Skeletal muscle satellite cell (primary cell): ENCODE measurements around the gene DNM2.
"Not testable (repeated sequence)": the region's sequence is repeated elsewhere in the genome, so short reads cannot be mapped to it uniquely, and the experiment has no call there.

Source experiments
- H3K27me3 ChIP-seq: 2 replicates; pipeline ENCODE4 v1.7.0; 2013; ENCODE audit warnings: low read length; ENCODE audit not compliant: control insufficient read depth, insufficient read depth
- H3K36me3 ChIP-seq: 2 replicates; pipeline ENCODE4 v1.7.0; 2013; ENCODE audit warnings: mild to moderate bottlenecking, control low read depth, low read length; ENCODE audit not compliant: insufficient read depth
- H3K4me1 ChIP-seq: 2 replicates; pipeline ENCODE4 v1.7.0; 2013; ENCODE audit warnings: low read length; ENCODE audit not compliant: control insufficient read depth, insufficient read depth
- H3K4me2 ChIP-seq: 2 replicates; pipeline ENCODE4 v1.7.0; 2013; ENCODE audit warnings: mild to moderate bottlenecking, low read length
- H3K4me3 ChIP-seq: 2 replicates; pipeline ENCODE4 v1.7.0; 2013; ENCODE audit warnings: low read length
- H3K9ac ChIP-seq: 2 replicates; pipeline ENCODE4 v1.7.0; 2013; ENCODE audit warnings: mild to moderate bottlenecking, low read depth, low read length, moderate library complexity
- H3K9me3 ChIP-seq: replicated peaks from 2 replicates; pipeline ENCODE4 v1.7.0; 2013; ENCODE audit warnings: mild to moderate bottlenecking, control low read depth, low read length

Gene DNM2

DNA sequence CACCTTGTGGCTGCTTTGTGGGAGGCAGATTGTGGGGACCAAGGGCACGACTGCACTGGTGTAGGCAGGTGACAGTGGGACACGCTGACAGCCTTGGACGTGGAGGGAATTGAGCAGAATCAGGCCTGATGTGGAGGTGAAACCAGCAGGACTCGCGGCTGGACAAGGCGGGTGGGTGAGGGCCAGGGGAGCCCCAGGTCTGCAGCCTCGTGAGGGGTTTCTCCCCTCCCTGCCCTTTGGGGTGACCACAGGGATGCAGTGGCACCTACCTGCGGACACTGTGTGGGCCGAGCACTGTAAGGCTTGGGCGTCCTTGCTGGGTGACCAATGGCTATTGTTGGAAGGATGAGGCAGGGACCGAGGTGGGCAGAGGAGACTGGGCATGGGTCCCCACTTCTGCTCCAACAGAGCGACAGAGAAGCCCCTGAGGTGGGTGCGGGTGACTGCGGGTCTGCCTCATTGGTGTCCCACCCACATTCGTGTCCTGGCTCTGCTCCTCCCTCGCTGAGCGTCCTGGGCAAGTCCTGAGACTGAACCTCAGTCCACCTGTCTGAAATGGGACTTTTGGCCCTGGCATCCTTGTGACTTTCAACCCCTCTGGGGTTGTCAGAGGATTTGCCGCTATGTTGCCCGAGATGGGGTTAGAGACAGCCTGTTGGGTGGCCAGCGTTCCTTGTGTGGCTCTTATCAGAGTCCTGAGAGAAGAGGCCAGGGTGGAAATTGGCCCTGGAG is 30.5 kb downstream of the DNM2 start:
- Histone ChIP-seq H3K27me3 (no peaks in the 10 kb centered on the region), H3K4me1 (peaks cover 23% of the 10 kb centered on the region), H3K4me2 (no peak overlapping the region), H3K9ac (no peak overlapping the region), H3K4me3 (no peak overlapping the region), H3K9me3 (no peaks in the 10 kb centered on the region), H3K36me3 (no peaks in the 10 kb centered on the region)

DNA sequence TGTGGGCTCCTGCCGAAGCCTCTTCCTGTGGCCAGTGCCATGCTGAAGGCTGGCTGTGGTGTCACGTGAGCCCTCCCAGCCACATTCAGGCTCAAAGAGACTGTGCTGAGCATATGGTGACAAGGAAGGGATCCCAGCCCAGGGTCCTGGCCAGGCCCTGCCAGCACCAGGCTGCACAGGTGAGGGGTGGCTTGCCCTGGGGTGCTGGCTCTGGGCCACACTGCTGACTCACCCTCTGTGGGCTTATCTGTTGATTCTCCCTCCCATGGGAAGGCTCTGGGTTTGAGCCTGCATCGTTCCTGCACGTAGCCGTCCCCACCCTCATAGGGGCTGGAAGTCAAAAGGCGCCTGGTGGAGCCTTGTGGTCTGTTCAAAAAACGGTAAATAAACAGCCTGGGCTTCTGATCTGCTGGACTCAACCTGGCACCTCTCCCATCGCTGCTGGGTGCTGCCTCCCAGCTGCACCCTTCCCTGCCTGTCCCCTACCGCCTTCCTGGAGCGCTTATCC is 31.1 kb downstream of the DNM2 start:
- peak overlapping the region; percentile 6 for H3K4me2 ChIP-seq
- H3K4me3 ChIP-seq = no peak overlapping the region
- H3K4me1 ChIP-seq = peaks cover 23% of the 10 kb centered on the region
- H3K9ac ChIP-seq = no peak overlapping the region
- no peaks in the 10 kb centered on the region for H3K27me3 ChIP-seq
- H3K9me3 ChIP-seq = no peaks in the 10 kb centered on the region
- no peaks in the 10 kb centered on the region for H3K36me3 ChIP-seq

DNA sequence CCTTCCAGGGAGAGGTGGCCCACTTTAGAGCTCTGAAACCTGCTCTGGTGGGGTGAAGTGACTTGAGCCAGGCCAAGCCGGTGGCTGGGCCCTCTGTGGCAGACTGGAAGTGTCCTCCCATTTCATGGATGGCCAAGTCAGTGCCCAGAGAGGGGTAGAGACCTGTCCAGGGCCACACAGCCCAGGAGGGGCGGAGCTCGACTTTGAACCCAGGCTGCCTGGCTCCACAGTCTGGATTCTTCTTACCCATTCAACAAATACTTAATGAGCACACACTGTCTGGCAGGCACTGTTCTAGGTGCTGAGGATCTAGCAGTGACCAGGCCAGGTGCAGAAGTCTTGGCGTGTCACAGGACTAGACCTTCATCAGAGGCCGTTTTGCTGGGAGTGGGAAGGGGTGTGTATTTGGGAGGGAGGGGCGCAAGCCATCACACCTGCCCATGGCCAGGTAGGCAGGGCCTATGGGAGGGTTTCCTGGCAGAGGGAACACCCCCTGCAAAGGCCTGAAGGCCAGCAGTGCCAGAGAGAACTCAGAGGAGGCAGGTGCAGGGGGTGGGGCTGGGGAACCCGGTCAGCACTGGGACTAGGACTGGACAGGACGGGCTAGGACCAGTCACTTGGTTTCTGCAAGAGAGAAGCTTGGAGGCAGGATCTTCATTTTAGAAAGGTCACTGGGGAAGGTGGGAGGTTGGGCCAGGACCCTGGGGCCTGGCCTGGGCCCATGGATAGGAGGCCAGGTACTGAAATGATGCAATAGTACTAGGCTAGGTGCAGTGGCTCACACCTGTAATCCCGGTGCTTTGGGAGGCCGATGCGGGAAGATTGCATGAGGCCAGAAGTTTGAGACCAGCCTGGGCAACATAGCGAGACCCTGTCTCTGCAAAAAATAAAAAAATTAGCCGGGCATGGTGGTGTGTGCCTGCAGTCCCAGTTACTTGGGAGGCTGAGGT is 31.8 kb downstream of the DNM2 start:
- H3K36me3 ChIP-seq = no peaks in the 10 kb centered on the region
- no peaks in the 10 kb centered on the region for H3K27me3 ChIP-seq
- peaks cover 16% of the 10 kb centered on the region for H3K4me1 ChIP-seq
- H3K9ac ChIP-seq = no peak overlapping the region
- H3K4me2 ChIP-seq = no peak overlapping the region
- H3K9me3 ChIP-seq = no peaks in the 10 kb centered on the region
- H3K4me3 ChIP-seq = no peak overlapping the region

DNA sequence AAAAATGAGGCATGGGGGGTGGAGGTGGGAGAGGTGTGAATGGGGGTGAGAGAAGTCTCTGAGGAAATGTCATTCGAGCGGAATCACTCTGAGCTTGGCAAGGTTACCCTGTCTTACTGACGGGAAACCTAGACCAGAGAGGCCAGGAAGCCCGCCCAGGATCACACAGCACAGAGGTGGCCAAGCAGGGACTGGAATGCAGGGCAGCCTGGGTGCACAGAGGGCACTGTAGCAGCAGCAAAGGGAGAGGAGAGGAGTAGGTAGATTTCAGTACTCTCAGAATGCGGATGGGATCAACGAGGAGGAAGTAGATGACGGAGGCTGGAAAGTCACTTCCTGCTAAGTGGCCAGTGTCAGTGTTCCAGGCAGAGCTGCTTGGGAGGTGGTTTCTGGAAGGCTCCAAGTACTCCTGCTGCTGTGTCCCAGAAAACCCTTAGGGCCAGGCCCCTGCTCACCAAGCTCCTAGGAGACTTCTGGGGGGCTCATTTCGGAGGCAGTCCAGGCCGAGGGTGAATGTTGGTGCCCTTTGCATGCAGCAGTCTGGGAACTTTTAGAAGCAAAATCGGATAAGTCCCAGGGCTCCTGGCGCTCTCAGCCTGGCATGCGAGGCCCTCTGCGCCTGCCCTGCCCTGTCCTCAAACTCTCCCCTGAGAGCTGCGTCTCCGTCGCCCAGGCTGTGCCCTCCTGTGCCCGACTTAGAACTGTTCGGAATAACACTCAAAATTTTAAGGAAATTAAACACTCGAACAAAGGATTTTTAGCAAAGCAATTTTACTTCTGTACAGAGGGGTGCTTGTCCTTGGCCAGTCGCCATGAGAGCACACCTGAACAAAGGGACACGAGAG is 33.5 kb downstream of the DNM2 start:
- no peak overlapping the region for H3K9ac ChIP-seq
- no peaks in the 10 kb centered on the region for H3K27me3 ChIP-seq
- H3K4me3 ChIP-seq = no peak overlapping the region
- H3K4me1 ChIP-seq = peaks cover 16% of the 10 kb centered on the region
- H3K4me2 ChIP-seq = no peak overlapping the region
- H3K36me3 ChIP-seq = no peaks in the 10 kb centered on the region
- H3K9me3 ChIP-seq = no peaks in the 10 kb centered on the region

DNA sequence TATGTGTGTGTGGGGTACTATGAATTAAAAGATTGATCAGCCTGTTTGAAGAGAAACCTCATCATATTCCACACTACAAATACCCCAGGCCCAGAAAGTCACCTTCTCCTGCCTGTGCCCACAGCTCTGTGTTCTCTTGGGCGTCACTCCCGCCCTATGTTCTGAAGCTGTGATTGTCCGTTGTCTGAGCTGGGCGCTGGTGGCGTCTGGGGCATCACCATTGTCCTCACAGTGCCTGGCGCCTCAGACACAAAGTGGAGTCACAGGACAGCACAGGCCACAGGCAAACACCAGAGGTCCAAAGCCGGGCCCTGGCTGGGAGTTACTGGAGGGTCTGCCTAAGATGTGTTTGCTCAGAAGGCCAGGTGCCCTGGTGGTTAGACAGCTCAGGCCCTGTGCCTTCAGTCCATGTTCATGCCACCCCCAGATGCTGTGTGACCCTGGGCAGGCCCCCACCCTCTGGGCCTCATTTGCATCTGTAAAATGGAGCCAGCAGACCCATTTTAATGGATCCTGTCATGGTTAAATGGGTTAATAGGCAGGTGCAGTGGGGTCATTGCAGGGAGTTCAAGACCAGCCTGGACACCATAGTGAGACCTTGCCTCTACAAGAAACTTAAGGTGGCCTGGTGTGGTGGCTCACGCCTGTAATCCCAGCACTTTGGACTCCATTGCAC is 34.5 kb downstream of the DNM2 start:
- Histone ChIP-seq H3K27me3 (no peaks in the 10 kb centered on the region), H3K36me3 (no peaks in the 10 kb centered on the region), H3K4me2 (no peak overlapping the region), H3K4me1 (peaks cover 16% of the 10 kb centered on the region), H3K9ac (no peak overlapping the region), H3K4me3 (no peak overlapping the region), H3K9me3 (no peaks in the 10 kb centered on the region)

DNA sequence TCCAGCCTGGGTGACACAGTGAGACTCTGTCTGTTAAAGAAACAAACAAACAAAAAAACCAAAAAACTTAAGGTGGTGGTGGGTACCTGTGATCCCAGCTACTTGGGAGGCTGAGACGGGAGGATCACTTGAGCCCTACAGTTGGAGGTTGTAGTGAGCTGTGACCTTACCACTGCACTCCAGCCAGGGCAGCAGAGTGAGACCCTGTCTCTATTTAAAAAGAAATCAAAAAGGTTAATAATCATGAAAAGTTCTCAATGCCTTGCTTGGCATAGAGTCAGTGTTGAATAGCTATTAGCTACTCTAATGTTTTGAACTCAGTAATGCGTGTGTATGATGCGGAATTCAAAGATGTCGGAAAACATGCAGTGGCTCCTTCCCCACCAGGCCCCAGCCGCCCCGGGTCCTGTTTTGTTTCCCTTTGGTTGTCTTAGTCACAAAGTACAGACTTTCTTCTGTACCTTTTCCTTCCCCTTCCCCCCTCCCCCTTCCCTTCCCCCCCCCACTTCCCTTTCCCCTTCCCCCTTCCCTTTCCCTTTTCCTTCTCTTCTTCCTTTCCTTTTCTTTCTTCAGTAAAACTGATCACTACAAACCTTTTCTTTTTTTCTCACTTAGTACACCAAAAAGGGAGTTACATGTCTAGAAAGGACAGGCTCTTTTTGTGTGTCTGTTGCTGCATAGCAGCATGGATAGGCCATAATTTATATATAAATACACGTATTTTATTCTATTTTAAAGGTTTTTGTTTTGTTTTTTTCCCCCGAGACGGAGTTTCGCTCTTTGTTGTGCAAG is 35.2 kb downstream of the DNM2 start:
- Histone ChIP-seq H3K36me3 (no peaks in the 10 kb centered on the region), H3K4me2 (no peak overlapping the region), H3K9ac (no peak overlapping the region), H3K4me1 (peaks cover 16% of the 10 kb centered on the region), H3K9me3 (no peaks in the 10 kb centered on the region), H3K4me3 (no peak overlapping the region), H3K27me3 (no peaks in the 10 kb centered on the region)

DNA sequence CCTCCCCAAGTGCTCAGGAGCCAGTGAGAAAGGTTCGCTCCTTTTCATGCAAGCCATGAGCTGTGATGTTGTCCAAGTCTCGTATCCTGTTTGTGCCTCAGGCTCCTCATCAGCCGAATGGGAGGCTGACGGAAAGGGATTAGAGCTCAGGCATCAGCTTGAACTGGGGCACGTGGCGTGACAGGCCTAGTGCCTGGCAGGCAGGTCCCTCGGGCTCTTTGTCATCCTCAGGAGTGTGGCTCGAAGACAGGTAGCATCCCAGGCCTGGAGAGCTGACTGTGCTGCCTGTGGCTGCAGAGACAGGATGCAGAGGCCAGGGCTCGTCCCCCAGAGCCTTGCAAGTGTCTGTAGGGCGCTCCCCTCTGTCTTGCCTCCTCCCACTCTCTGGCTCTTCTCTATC is 38.5 kb downstream of the DNM2 start:
- Histone ChIP-seq H3K4me3 (no peak overlapping the region), H3K4me1 (peaks cover 6% of the 10 kb centered on the region), H3K27me3 (no peaks in the 10 kb centered on the region), H3K36me3 (peaks cover 3% of the 10 kb centered on the region), H3K9ac (no peak overlapping the region), H3K4me2 (no peak overlapping the region), H3K9me3 (no peaks in the 10 kb centered on the region)

DNA sequence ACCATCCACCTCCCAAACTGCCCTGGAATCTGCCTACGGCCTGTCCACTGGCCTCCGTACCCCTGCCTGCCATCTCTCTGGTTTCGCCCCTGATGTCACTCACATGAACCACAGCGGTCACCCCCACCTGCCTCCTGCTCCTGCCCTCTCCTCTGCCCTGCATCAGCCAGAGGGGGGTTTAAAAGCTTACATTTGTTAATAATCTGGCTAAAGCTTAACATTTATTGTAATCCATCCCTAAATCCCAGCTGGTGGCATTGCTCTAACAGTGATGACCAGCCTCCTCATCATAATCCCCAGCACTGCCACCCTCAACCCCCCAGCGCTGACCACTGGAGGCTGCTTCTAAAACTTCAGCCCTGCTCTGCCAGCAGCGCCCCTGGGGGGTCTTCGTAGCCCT is 38.9 kb downstream of the DNM2 start:
- H3K4me3 ChIP-seq = no peak overlapping the region
- H3K36me3 ChIP-seq = peaks cover 8% of the 10 kb centered on the region
- H3K9me3 ChIP-seq = no peaks in the 10 kb centered on the region
- H3K27me3 ChIP-seq = no peaks in the 10 kb centered on the region
- no peak overlapping the region for H3K9ac ChIP-seq
- peaks cover 6% of the 10 kb centered on the region for H3K4me1 ChIP-seq
- no peak overlapping the region for H3K4me2 ChIP-seq

DNA sequence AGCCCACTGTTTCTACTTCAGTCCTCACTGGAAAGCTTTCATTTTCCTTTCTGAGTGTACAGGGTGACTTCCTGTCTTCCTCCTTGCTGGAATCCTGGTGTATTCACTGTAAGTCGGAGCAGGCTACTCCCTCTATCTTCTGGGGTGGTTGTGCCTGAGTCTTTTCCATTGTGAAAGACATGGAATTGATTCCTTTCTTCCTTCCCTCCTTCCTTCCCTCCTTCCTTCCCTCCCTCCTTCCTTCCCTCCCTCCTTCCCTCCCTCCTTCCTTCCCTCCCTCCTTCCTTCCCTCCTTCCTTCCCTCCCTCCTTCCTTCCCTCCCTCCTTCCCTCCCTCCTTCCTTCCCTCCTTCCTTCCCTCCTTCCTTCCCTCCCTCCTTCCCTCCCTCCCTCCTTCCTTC is 40.2 kb downstream of the DNM2 start:
- H3K4me3 ChIP-seq, H3K27me3 ChIP-seq, H3K4me2 ChIP-seq, H3K9ac ChIP-seq, H3K9me3 ChIP-seq: not testable (repeated sequence)
- peaks cover 14% of the 10 kb centered on the region for H3K36me3 ChIP-seq
- H3K4me1 ChIP-seq = peaks cover 12% of the 10 kb centered on the region

DNA sequence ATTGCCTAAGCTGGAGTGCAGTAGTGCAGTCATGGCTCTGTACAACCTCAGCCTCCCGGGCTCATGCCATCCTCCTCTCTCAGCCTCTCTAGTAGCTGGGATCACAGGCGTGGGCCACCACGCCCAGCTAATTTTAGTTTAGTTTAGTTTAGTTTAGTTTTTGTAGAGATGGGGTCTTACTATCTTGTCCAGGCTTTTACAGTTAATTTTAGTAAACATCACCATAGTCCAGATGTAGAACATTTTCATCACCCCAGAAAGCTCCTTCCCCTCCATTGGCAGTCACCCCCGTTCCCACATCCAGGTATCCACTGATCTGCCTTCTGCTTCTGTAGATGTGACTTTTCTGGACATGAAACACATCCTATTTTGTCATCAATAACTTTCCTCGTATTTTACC is 41.1 kb downstream of the DNM2 start:
- Histone ChIP-seq H3K4me2 (no peak overlapping the region), H3K4me3 (no peak overlapping the region), H3K4me1 (peaks cover 12% of the 10 kb centered on the region), H3K36me3 (peaks cover 16% of the 10 kb centered on the region), H3K9ac (no peak overlapping the region), H3K9me3 (no peaks in the 10 kb centered on the region), H3K27me3 (no peaks in the 10 kb centered on the region)
